Measurements from ENCODE around the gene WDR4.
"Not testable (repeated sequence)": the region's sequence is repeated elsewhere in the genome, so short reads cannot be mapped to it uniquely, and the experiment has no call there.

Gene WDR4

DNA sequence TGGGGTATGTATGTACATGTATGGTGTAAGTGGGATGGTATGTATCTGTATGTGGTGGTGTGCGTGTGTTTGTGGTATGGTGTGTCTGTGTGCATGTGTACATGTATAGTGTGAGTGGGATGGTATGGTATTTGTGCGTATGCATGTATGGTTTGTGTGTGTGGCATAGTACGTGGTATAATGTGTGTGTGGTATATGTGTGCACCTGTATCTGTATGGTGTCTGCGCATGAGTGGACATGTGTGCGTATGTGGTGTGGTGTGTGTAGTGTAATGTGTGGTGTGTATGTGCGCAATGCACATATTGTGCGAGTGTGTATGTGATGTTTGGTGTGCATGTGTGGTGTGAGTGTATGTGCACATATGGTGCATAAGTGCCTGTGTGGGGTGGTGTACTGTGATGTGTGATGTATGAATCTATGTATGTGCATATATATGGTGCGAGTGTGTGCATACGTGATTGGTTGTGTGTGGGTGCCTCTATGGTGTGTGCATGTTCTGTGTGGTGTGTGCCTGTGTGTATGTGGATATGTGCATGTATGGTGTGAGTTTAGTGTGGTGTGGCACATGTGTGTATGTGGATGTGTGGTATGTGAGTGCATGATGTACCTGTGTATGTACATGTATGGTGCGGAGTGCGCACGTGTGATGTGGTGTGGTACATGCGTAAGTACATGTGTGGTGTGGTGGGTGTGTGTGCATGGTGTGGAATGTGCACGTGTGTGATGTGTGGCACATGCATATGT, 38.8 kb downstream of the WDR4 start:
- TF ChIP-seq SP1 (IDR thresholded peaks at IDR 0.05) (no peak), FOXM1 (IDR thresholded peaks at IDR 0.05; ENCODE audit: borderline replicate concordance) (no peak), TARDBP (IDR thresholded peaks at IDR 0.05) (peak; percentile 46; the same call in 1 of the 2 replicates), NFRKB (IDR thresholded peaks at IDR 0.05) (no peak)
- ChIA-PET POLR2A (no interaction called here), CTCF (no interaction called here)
- DNase-seq (ENCODE audit: extremely low spot score): no peak

DNA sequence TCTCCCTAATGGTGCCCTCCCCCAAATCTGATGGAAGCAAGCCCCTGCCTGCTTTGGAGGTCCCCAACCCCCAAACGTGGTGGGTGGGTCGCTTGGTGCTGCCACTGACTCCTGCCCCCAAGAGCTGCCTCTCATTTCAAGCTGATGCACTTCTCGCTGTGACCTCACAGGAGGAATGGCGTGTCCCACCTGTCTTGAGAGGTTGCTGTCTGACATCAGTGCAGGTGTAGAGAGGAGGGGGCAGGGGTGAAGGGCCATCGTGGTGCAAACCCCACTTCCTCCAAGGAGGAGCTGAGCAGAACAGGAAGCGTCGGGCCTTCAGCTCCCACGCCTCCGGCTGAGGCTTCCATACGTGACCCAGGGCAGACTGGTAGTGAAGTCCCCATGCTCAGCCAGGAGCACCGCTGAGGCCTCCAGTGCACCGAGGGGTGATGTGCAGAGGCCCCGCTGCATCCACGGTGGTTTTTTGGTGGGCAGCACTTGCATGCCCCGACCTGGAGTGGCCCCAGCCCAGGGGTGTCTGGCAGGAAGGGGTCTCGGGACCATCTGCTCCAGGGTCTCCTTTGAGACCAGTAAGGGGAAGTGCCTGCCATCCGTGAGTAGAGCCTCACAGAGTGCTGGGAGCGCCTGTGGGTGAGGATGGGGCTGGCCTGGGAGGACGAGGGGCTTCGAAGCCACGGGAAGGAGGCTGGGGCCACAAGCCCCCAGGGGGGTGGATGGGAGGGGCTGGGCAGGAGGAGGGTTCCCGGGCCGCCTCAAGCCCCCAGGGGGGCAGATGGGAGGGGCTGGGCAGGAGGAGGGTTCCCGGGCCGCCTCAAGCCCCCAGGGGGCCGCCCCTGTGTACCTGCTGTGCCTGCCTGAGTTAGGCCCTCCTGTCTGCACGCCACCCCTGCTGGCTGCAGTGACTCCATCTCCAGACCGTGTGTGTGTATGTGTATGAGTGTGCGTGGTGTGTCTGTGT, 39.8 kb downstream of the WDR4 start:
- no peak for TF ChIP-seq FOXK2 (IDR thresholded peaks at IDR 0.05)
- no peak for TF ChIP-seq FOXM1 (IDR thresholded peaks at IDR 0.05; ENCODE audit: borderline replicate concordance)
- no peak for TF ChIP-seq ARNT (IDR thresholded peaks at IDR 0.05)
- POLR2A ChIA-PET: no interaction called here
- no peak for DNase-seq (ENCODE audit: extremely low spot score)
- CTCF ChIA-PET: no interaction called here

DNA sequence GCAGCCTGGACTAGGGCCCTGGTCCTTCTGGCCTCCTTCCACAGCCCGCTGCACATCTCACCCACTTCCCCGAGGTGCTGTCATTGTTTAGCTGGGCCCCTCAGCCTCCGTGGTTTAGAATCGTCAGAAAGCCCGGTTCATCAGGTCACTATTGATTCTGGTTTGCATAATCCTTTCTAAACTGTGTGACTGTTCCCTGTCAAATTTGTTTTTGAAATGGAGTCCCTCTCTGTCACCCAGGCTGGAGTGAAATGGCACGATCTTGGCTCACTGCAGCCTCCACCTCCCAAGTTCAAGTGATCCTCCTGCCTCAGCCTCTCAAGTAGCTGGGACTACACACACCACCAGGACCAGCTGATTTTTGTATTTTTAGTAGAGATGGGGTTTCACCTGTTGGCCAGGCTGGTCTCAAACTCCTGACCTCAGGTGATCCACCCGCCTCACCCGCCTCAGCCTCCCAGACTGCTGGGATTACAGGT, 41.1 kb downstream of the WDR4 start:
- CTCF ChIA-PET; POLR2A ChIA-PET; DNase-seq (ENCODE audit: extremely low spot score): not testable (repeated sequence)

DNA sequence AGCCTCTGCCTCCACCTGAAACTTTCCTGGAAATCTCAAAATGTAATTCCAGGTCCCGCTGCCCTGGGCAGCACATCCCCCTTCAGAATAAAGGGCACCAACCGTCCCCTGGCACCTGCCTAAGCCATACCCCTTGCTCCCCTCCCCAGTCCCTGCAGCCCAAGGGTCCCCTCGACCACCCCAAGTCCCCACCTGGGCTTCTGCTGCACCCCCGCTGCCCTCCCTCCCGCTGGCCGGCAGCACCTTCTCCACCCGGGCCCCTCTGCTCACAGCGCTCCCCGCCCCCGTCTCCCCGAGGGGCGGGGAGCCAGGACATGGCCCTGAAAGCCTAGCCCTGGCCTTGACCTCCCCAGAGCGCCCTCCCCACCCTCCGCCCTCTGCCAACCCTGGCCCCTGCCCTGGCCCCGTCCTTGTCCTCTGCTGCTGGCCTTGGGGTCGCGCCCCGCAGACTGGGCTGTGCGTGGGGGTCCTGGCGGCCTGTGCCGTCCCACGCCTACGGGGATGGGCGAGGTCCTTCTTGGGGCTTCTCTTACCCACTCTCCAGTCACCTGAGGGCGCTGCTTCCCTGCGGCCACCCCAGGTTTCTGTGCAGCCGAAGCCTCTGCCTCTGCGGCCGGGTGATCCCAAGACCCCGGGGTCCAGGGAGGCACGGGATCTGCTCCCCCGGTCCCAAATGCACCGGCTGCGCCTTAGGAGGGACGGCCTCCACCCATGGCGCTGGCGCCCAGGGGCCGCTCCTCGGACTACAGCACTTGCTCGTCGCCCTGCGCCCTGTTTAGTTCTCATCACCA, 41.7 kb downstream of the WDR4 start:
- ChIA-PET CTCF (no interaction called here), POLR2A (no interaction called here)
- no peak for DNase-seq (ENCODE audit: extremely low spot score)
- TF ChIP-seq LEF1 (IDR thresholded peaks at IDR 0.05; ENCODE audit: borderline replicate concordance): no peak
- TF ChIP-seq SUZ12 (IDR thresholded peaks at IDR 0.05): no peak
- TF ChIP-seq HDGF (IDR thresholded peaks at IDR 0.05; ENCODE audit: borderline replicate concordance): no peak
- TF ChIP-seq L3MBTL2 (conservative IDR thresholded peaks at IDR 0.05): no peak
- no peak for TF ChIP-seq FOXA1 (IDR thresholded peaks at IDR 0.05)
- TF ChIP-seq NFRKB (IDR thresholded peaks at IDR 0.05): no peak
- no peak for TF ChIP-seq TARDBP (IDR thresholded peaks at IDR 0.05)
- no peak for TF ChIP-seq FOXM1 (IDR thresholded peaks at IDR 0.05; ENCODE audit: borderline replicate concordance)

DNA sequence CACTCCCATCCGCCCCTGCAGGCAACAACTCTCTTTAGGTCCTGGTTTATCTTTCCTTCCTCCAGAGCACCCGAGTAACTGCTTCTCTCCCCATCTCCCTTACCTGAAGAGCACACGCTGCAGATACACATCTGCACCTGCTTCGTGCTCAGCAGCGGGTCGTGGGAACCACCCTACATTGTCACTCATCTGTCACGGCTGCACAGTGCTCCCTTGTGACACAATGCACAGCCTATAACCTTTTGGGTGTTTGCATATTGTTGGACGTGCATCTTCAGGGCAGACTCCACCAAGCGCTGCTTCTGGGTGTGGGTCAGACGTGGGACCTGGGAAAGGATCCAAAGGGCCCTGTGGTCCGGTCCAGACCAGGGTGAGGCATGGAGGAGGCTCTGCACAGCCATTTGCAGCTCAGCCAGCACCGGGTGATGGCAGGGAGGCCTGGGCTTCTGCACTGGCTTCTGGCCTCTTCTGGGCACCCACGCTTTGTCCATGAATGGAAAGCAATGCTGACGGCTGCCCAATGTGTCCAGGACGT, 42.5 kb downstream of the WDR4 start:
- ChIA-PET POLR2A (no interaction called here), CTCF (no interaction called here)
- TF ChIP-seq L3MBTL2 (conservative IDR thresholded peaks at IDR 0.05): no peak
- TF ChIP-seq SP1 (IDR thresholded peaks at IDR 0.05): no peak
- TF ChIP-seq FOXM1 (IDR thresholded peaks at IDR 0.05; ENCODE audit: borderline replicate concordance): no peak
- no peak for TF ChIP-seq HDGF (IDR thresholded peaks at IDR 0.05; ENCODE audit: borderline replicate concordance)
- no peak for TF ChIP-seq ELF4 (IDR thresholded peaks at IDR 0.05)
- TF ChIP-seq, protein P1, sequence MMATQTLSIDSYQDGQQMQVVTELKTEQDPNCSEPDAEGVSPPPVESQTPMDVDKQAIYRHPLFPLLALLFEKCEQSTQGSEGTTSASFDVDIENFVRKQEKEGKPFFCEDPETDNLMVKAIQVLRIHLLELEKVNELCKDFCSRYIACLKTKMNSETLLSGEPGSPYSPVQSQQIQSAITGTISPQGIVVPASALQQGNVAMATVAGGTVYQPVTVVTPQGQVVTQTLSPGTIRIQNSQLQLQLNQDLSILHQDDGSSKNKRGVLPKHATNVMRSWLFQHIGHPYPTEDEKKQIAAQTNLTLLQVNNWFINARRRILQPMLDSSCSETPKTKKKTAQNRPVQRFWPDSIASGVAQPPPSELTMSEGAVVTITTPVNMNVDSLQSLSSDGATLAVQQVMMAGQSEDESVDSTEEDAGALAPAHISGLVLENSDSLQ (IDR thresholded peaks at IDR 0.05): no peak
- TF ChIP-seq FOXK2 (IDR thresholded peaks at IDR 0.05): no peak
- DNase-seq (ENCODE audit: extremely low spot score): no peak

DNA sequence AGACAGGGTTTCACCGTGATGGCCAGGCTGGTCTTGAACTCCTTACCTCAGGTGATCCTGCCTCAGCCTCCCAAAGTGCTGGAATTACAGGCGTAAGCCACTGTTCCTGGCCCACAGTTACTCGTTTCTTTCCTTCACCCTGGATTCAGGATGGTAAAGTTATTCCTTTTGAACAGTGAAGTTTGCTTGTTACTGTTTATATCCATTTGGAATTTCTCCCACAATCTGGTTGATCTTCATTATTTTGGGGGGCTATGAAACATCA, 43.0 kb downstream of the WDR4 start:
- TF ChIP-seq, protein P1 (IDR thresholded peaks at IDR 0.05): no peak
- no peak for TF ChIP-seq SUZ12 (IDR thresholded peaks at IDR 0.05)
- no peak for TF ChIP-seq ZNF384 (IDR thresholded peaks at IDR 0.05)
- TF ChIP-seq FOXA1 (IDR thresholded peaks at IDR 0.05): no peak
- TF ChIP-seq CTBP1 (IDR thresholded peaks at IDR 0.05; ENCODE audit: borderline replicate concordance): no peak
- TF ChIP-seq ELF4 (IDR thresholded peaks at IDR 0.05): no peak
- TF ChIP-seq BHLHE40 (IDR thresholded peaks at IDR 0.05; ENCODE audit: borderline replicate concordance): no peak
- no peak for TF ChIP-seq L3MBTL2 (conservative IDR thresholded peaks at IDR 0.05)
- TF ChIP-seq ARNT (IDR thresholded peaks at IDR 0.05): no peak
- POLR2A ChIA-PET: interaction anchor here (0.6 kb wide), 1 partner anchor 65 kb away, joined by 3 read pairs; no protein-coding TSS in a partner anchor
- CTCF ChIA-PET: no interaction called here
- no peak for DNase-seq (ENCODE audit: extremely low spot score)

All from HEK293T (cell line).